GM21360 (cell line): Measurements from ENCODE around the gene ESRRG.

Experiments
- ATAC-seq: cut with Tn5 transposase; IDR thresholded peaks from one replicate; pipeline ENCODE4 v1.9.1; 2021; ENCODE audit warnings: mild to moderate bottlenecking, moderate library complexity; ENCODE audit not compliant: unreplicated experiment

Gene ESRRG

GRCh38 chr1:216632980-216633379, 90.2 kb downstream of the ESRRG start:
- ATAC-seq, result no peak

- no peak for ATAC-seq
These were observed 92.7 kb downstream of the ESRRG start for GRCh38 chr1:216630532-216630931.

- no peak for ATAC-seq
These were observed 96.0 kb downstream of the ESRRG start for GRCh38 chr1:216627252-216627651.

- no peak for ATAC-seq
These were observed 96.7 kb downstream of the ESRRG start for GRCh38 chr1:216626394-216627067.

GRCh38 chr1:216621536-216621935, 101.7 kb downstream of the ESRRG start:
- ATAC-seq, result no peak

- no peak for ATAC-seq
These were observed 106.0 kb downstream of the ESRRG start for GRCh38 chr1:216617081-216617875.

GRCh38 chr1:216616425-216616824, 106.8 kb downstream of the ESRRG start:
- ATAC-seq, result no peak

GRCh38 chr1:216614011-216614934, 109.0 kb downstream of the ESRRG start:
- no peak for ATAC-seq

GRCh38 chr1:216612291-216612690, 110.9 kb downstream of the ESRRG start:
- ATAC-seq, result no peak

- ATAC-seq, result no peak
These were observed 116.0 kb downstream of the ESRRG start for GRCh38 chr1:216607067-216607697.

- no peak for ATAC-seq
These were observed 117.1 kb downstream of the ESRRG start for GRCh38 chr1:216606047-216606637.

- no peak for ATAC-seq
These were observed 118.5 kb downstream of the ESRRG start for GRCh38 chr1:216604771-216605170.

- ATAC-seq, result peak; percentile 92
These were observed 122.3 kb downstream of the ESRRG start for GRCh38 chr1:216600730-216601609.

- ATAC-seq, result no peak
These were observed 123.4 kb downstream of the ESRRG start for GRCh38 chr1:216599851-216600250.

- no peak for ATAC-seq
These were observed 124.8 kb downstream of the ESRRG start for GRCh38 chr1:216598448-216598847.

- ATAC-seq, result no peak
These were observed 126.9 kb downstream of the ESRRG start for GRCh38 chr1:216596281-216596862.

GRCh38 chr1:216587715-216588114, 135.5 kb downstream of the ESRRG start:
- no peak for ATAC-seq

- ATAC-seq, result no peak
These were observed 141.1 kb downstream of the ESRRG start for GRCh38 chr1:216582151-216582550.

- no peak for ATAC-seq
These were observed 142.6 kb downstream of the ESRRG start for GRCh38 chr1:216580538-216581057.
